Stomach smooth muscle (tissue), 2 donors: Measurements from ENCODE around the gene KCTD2.

Experiments used
- H3K27ac ChIP-seq: one replicate; pipeline ENCODE4 v1.7.0; 2013; ENCODE audit warnings: mild to moderate bottlenecking, low read length, inconsistent platforms
- H3K27me3 ChIP-seq, 2 donors: one replicate each; pipeline ENCODE4 v1.7.0; 2013; ENCODE audit warnings: low read length in 2 of 2; ENCODE audit not compliant: insufficient read depth in 2 of 2, control insufficient read depth in 1 of 2
- H3K36me3 ChIP-seq, 2 donors: one replicate each; pipeline ENCODE4 v1.7.0; 2013; ENCODE audit warnings: low read length in 2 of 2; ENCODE audit not compliant: control insufficient read depth in 2 of 2, insufficient read depth in 2 of 2
- H3K4me1 ChIP-seq: one replicate; pipeline ENCODE4 v1.7.0; 2013; ENCODE audit warnings: low read length; ENCODE audit not compliant: control insufficient read depth, insufficient read depth
- H3K4me3 ChIP-seq, 2 donors: one replicate each; pipeline ENCODE4 v1.7.0; 2013; ENCODE audit warnings: low read length in 2 of 2
- H3K9ac ChIP-seq, 2 donors: one replicate each; pipeline ENCODE4 v1.7.0; 2013; ENCODE audit warnings: low read length in 2 of 2, mild to moderate bottlenecking in 1 of 2
- H3K9me3 ChIP-seq, 2 donors: one replicate each; pipeline ENCODE4 v1.7.0; 2013; ENCODE audit warnings: low read length in 2 of 2; ENCODE audit not compliant: control insufficient read depth in 2 of 2
- donor health status: healthy.
- donor health status: Pancreatic carcinoma.

The KCTD2 gene

GRCh38 chr17:75102385-75102821 is 55.4 kb downstream of the KCTD2 start:
- no peaks in the 10 kb centered on the region for H3K36me3 ChIP-seq
- H3K4me1 ChIP-seq, result no peaks in the 10 kb centered on the region
- H3K9ac ChIP-seq, result no peak overlapping the region
- H3K27me3 ChIP-seq, result no peaks in the 10 kb centered on the region
- H3K4me3 ChIP-seq, result no peak overlapping the region
- H3K27ac ChIP-seq, result no peak overlapping the region
- no peaks in the 10 kb centered on the region for H3K9me3 ChIP-seq

DNA sequence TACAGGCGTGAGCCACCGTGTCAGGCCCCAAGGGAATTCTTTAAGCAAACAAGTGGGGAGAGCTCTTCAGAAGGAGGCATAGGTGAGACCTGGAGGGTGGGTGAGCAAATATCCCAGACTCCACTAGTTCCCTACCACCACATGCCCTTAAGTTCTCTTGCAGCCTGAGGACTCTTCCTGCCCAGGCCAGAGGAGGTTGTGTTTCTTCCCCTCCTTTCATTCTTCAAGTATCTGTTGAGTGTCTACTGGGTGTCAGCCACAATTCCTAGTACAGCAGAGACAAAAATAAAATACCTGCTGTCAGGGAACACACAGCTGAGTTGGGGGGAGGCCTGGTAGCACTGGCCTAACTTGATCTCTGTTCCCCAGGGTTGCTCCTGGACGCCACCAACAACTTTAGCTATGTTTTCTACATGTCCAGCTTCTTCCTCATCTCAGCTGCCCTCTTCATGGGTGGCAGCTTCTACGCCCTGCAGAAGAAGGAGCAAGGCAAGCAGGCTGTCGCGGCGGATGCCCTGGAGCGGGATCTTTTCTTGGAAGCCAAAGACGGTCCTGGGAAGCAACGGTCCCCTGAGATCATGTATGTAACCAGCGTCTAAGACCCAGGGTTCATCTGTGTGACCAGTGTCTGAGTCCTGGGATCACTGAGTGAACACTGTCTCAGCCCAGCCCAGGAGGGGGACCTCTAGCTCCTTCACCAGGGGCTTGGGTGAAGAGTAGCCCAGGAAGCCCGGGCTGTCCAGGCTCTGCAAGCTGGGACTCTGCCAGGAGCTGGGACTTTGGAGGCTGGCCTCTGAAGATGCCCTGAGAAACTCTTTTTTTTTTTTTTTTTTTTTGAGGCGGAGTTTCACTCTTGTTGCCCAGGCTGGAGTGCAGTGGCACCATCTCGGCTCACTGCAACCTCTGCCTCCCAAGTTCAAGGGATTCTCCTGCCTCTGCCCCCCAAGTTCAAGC is 56.9 kb downstream of the KCTD2 start:
- H3K4me3 ChIP-seq, result no peak overlapping the region
- no peaks in the 10 kb centered on the region for H3K36me3 ChIP-seq
- H3K27ac ChIP-seq, result no peak overlapping the region
- H3K27me3 ChIP-seq, result no peaks in the 10 kb centered on the region
- no peaks in the 10 kb centered on the region for H3K9me3 ChIP-seq
- no peaks in the 10 kb centered on the region for H3K4me1 ChIP-seq
- H3K9ac ChIP-seq, result no peak overlapping the region

- Histone ChIP-seq H3K4me3 (no peak overlapping the region), H3K36me3 (no peaks in the 10 kb centered on the region), H3K27ac (no peak overlapping the region), H3K4me1 (peaks cover 7% of the 10 kb centered on the region), H3K9me3 (no peaks in the 10 kb centered on the region), H3K9ac (no peak overlapping the region), H3K27me3 (no peaks in the 10 kb centered on the region)
These were observed 58.4 kb downstream of the KCTD2 start for GRCh38 chr17:75105126-75106080.

DNA sequence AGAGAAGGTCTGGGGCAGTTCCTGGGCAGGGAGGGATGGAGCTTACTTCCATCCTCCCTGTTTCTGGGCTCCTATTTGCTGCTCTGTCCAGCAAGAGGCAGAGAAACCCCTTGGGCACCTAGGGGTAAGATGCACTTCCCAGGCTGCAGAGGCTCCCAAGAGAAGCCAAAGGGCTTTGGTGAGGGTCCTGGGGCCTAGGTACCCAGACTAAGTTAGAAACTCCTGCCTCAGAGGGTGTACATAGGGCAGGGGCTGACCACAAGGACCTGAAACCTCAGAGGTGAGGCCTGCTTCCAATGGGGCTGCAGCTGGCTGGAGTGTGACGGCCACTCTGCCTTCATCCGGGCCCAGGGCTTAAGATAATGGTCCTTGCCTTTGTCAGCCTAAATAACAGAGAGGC is 61.2 kb downstream of the KCTD2 start:
- Histone ChIP-seq H3K4me1 (peaks cover 10% of the 10 kb centered on the region), H3K9ac (no peak overlapping the region), H3K9me3 (no peaks in the 10 kb centered on the region), H3K27me3 (no peaks in the 10 kb centered on the region), H3K4me3 (no peak overlapping the region), H3K27ac (no peak overlapping the region), H3K36me3 (no peaks in the 10 kb centered on the region)

DNA sequence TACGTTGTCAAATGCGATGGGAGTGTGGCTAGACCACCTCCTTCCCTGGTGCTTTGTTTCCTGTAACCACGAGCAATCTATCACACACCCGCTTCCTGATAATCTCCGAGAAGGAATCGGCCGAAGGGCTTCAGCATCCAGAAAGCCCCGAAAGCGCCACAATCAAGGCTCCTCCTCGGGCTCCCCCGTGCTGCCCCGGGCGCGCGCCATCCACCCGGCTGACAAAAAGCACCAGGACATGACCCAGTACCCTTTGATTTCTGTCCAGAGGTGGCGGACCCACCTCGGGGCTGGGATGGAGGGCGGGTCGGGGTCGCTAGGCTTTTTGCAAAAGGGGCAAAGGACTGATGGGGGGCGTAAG is 62.0 kb downstream of the KCTD2 start:
- Histone ChIP-seq H3K4me3 (peak overlapping the region; percentile 72 to 88), H3K27me3 (no peaks in the 10 kb centered on the region), H3K4me1 (peaks cover 15% of the 10 kb centered on the region), H3K9me3 (no peaks in the 10 kb centered on the region), H3K27ac (no peak overlapping the region), H3K36me3 (no peaks in the 10 kb centered on the region), H3K9ac (no peak overlapping the region)

GRCh38 chr17:75109407-75110233 is 62.6 kb downstream of the KCTD2 start, which contains the start of gene ARMC7:
TSS of gene ARMC7 (plus strand) at chr17:75109969. CDS start at chr17:75110289, 320 bp downstream.
- Histone ChIP-seq H3K36me3 (no peaks in the 10 kb centered on the region), H3K9me3 (no peaks in the 10 kb centered on the region), H3K4me1 (peaks cover 20% of the 10 kb centered on the region), H3K4me3 (peak within 1 kb of the TSS; percentile 72 to 88), H3K27me3 (no peaks in the 10 kb centered on the region), H3K27ac (no peak within 1 kb of the TSS), H3K9ac (peak within 1 kb of the TSS; percentile 46 to 68)

DNA sequence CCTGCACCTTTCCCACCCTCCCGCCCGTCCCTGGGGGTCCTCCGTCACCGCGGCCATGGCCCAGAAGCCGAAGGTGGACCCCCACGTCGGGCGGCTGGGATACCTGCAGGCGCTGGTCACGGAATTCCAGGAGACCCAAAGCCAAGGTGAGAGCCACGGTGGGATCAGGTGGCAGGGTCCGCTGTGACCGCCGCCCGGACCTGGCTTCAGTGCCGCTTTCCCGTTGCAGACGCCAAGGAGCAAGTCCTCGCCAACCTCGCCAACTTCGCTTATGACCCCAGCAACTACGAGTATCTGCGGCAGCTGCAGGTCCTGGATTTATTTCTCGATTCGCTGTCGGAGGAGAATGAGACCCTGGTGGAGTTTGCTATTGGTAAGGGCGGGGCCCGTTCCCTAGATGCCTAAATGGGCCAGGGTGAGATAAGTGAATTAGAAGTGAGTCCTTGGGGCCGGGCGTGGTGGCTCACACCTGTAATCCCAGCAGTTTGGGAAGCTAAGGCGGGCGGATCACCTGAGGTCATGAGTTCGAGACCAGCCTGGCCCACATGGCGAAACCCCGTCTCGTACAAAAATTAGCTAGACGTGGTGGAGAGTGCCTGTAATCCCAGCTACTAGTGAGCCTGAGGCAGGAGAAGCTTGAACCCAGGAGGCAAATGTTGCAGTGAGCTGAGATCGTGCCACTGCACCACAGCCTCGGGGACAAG is 63.4 kb downstream of the KCTD2 start:
- peak overlapping the region; percentile 72 to 88 for H3K4me3 ChIP-seq
- no peaks in the 10 kb centered on the region for H3K27me3 ChIP-seq
- peak overlapping the region; percentile 46 to 68 for H3K9ac ChIP-seq
- no peak overlapping the region for H3K27ac ChIP-seq
- H3K9me3 ChIP-seq, result no peaks in the 10 kb centered on the region
- H3K36me3 ChIP-seq, result no peaks in the 10 kb centered on the region
- H3K4me1 ChIP-seq, result peaks cover 26% of the 10 kb centered on the region

DNA sequence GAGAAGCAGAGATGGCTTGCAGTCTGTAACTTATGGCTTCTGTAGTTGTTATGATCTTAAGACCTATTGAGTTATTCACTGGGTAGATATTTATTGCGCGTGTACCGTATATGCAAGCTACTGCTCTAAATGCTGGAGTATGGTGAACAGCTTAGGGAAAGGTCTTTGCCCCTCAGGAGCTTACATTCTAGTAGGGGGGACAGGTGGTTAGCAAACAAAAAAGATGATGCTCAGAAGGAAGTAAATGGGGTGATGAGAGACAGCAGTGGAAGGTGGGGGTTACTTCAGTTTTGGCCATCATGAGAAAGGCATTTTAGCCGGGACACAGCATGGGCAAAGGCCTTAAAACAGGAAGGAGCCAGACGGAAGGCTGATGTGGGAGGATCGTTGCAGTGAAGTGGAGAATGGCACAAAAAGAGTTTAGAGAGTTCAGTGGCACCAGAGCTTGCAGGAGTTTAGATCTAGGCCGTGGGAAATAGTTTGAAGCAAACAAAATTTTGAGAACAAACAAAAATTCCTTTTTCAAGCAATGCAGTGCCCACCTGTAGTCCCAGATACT is 64.8 kb downstream of the KCTD2 start:
- Histone ChIP-seq H3K27me3 (no peaks in the 10 kb centered on the region), H3K36me3 (peaks cover 0 to 2% of the 10 kb centered on the region in 2 donors), H3K9me3 (no peaks in the 10 kb centered on the region), H3K4me1 (peaks cover 32% of the 10 kb centered on the region), H3K27ac (no peak overlapping the region), H3K4me3 (no peak overlapping the region), H3K9ac (no peak overlapping the region)

DNA sequence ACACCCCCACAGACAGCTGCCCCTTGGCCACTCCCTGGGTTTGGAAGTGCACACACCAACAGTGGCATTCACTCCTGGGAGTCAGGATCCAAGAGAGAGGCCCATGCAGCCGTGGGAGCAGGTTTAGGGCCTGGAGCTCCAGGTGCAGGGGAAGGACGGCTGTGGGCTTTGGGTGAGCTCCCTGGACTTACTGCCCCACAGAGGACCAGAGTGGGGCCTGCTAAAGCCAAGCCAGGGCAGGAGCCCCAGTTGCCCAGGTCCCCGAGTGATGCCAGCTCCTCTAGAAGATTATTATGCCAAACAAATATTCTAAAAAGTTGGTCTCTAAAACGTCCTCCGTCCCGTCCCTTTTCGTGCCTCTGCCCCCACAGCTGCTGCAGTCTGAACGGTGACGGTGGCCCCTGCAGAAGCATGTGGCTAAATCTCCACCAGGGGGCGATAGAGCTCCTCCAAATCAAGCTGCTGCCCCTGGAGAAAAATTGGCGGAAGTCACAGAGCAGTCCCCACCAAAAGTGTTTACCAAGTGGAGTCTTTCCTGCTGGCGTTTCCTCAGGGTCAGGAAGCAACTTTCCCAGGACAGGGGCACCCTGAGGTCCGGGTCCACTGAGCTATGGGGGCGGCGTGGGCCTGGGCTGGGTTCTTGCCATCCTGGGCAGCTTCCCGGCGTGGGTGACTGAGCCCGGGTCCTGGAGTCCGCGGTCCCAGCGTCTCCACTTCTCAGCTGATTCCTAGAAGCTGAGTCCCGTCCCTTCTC is 67.0 kb downstream of the KCTD2 start:
- Histone ChIP-seq H3K27ac (peak overlapping the region; percentile 67), H3K4me1 (peaks cover 32% of the 10 kb centered on the region), H3K36me3 (peaks cover 0 to 2% of the 10 kb centered on the region in 2 donors), H3K9ac (peak overlapping the region; percentile 40 to 73), H3K4me3 (peak overlapping the region; percentile 66 to 83), H3K27me3 (no peaks in the 10 kb centered on the region), H3K9me3 (no peaks in the 10 kb centered on the region)
